ENCODE data around the gene TTC23.

TTC23 gene

GRCh38 chr15:99249270-99249841 is at the start of gene TTC23:
Gene TTC23 (minus strand): TSS chr15:99249581. CDS start chr15:99228712, 20,869 bp downstream.
- no peak for DNase-seq (ENCODE audit: extremely low read depth in 1 of 2, low read depth in 1 of 2)

GRCh38 chr15:99296386-99296785 is 47.0 kb upstream of the TTC23 start:
- DNase-seq (ENCODE audit: extremely low read depth in 1 of 2, low read depth in 1 of 2): no peak

- no peak for DNase-seq (ENCODE audit: extremely low read depth in 1 of 2, low read depth in 1 of 2)
Observed at GRCh38 chr15:99295840-99296239, 46.5 kb upstream of the TTC23 start.

GRCh38 chr15:99291643-99292042 is 42.3 kb upstream of the TTC23 start:
- DNase-seq (ENCODE audit: extremely low read depth in 1 of 2, low read depth in 1 of 2): no peak

GRCh38 chr15:99283717-99284116 is 34.3 kb upstream of the TTC23 start:
- no peak for DNase-seq (ENCODE audit: extremely low read depth in 1 of 2, low read depth in 1 of 2)

- DNase-seq (ENCODE audit: extremely low read depth in 1 of 2, low read depth in 1 of 2): no peak
Observed at GRCh38 chr15:99282586-99282985, 33.2 kb upstream of the TTC23 start.

- no peak for DNase-seq (ENCODE audit: extremely low read depth in 1 of 2, low read depth in 1 of 2)
Observed at GRCh38 chr15:99282121-99282520, 32.7 kb upstream of the TTC23 start.

- no peak for DNase-seq (ENCODE audit: extremely low read depth in 1 of 2, low read depth in 1 of 2)
Observed at GRCh38 chr15:99279827-99280226, 30.4 kb upstream of the TTC23 start.

GRCh38 chr15:99279290-99279689 is 29.9 kb upstream of the TTC23 start:
- no peak for DNase-seq (ENCODE audit: extremely low read depth in 1 of 2, low read depth in 1 of 2)

- no peak for DNase-seq (ENCODE audit: extremely low read depth in 1 of 2, low read depth in 1 of 2)
Observed at GRCh38 chr15:99275525-99276128, 26.2 kb upstream of the TTC23 start.

- DNase-seq (ENCODE audit: extremely low read depth in 1 of 2, low read depth in 1 of 2): no peak
Observed at GRCh38 chr15:99275061-99275460, 25.7 kb upstream of the TTC23 start.

- DNase-seq (ENCODE audit: extremely low read depth in 1 of 2, low read depth in 1 of 2): no peak
Observed at GRCh38 chr15:99273801-99274200, 24.4 kb upstream of the TTC23 start.

GRCh38 chr15:99268431-99268830 is 19.1 kb upstream of the TTC23 start:
- no peak for DNase-seq (ENCODE audit: extremely low read depth in 1 of 2, low read depth in 1 of 2)

- no peak for DNase-seq (ENCODE audit: extremely low read depth in 1 of 2, low read depth in 1 of 2)
Observed at GRCh38 chr15:99267957-99268356, 18.6 kb upstream of the TTC23 start.

GRCh38 chr15:99265541-99266070 is 16.2 kb upstream of the TTC23 start:
- DNase-seq (ENCODE audit: extremely low read depth in 1 of 2, low read depth in 1 of 2): no peak

GRCh38 chr15:99264125-99264524 is 14.7 kb upstream of the TTC23 start:
- no peak for DNase-seq (ENCODE audit: extremely low read depth in 1 of 2, low read depth in 1 of 2)

GRCh38 chr15:99257107-99257750 is 7.8 kb upstream of the TTC23 start:
- no peak for DNase-seq (ENCODE audit: extremely low read depth in 1 of 2, low read depth in 1 of 2)

- DNase-seq (ENCODE audit: extremely low read depth in 1 of 2, low read depth in 1 of 2): no peak
Observed at GRCh38 chr15:99253381-99254090, 4.2 kb upstream of the TTC23 start.

GRCh38 chr15:99252326-99252725 is 2.9 kb upstream of the TTC23 start:
- no peak for DNase-seq (ENCODE audit: extremely low read depth in 1 of 2, low read depth in 1 of 2)

GRCh38 chr15:99250857-99251841 is 1.8 kb upstream of the TTC23 start, which contains the start of gene LRRC28:
Gene LRRC28 (plus strand): TSS chr15:99251481. CDS start chr15:99255958, 4,477 bp downstream.
- peak; percentile 93 to 95 for DNase-seq (ENCODE audit: extremely low read depth in 1 of 2, low read depth in 1 of 2)

All from stimulated activated CD8-positive, alpha-beta memory T cell treated with anti-CD3 and anti-CD28 coated beads, Interleukin-7, amount 100 ng/mL, for 48 hours (primary cell).